ENCODE results near the gene PHACTR3. TPM values are rescaled to one million over a fixed set of nuclear protein-coding genes. Genes with fewer than 3 reads are reported as not detected.

The PHACTR3 gene
- total RNA-seq, 1 donor from 2014 or later: 1.1 TPM

DNA sequence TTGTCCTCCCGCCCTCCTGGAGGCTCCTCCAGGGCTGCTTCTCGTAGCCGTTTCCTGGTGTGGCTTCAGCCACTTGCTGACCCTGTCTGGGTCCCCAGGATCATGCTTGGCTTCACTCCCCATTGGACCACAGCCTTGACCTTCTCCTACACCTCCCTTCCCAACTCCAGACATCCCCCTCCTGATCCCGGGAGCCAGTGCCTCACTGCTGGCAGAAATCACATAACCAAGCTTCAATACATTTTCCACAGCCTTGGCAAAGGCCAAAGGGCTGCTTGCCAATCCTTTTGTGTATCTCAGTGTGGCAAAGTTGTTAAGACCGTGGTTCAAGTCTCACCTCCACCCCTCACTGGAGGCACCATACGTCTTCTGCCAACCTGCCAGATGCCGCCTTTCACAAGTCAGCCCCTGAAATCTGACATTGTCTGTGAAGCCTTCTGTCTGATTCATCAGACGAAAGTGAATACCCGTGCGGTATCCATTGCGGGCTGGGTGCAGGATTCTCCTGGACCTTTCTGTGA is 60.1 kb downstream of the PHACTR3 start:
- TF ChIP-seq, protein P1, sequence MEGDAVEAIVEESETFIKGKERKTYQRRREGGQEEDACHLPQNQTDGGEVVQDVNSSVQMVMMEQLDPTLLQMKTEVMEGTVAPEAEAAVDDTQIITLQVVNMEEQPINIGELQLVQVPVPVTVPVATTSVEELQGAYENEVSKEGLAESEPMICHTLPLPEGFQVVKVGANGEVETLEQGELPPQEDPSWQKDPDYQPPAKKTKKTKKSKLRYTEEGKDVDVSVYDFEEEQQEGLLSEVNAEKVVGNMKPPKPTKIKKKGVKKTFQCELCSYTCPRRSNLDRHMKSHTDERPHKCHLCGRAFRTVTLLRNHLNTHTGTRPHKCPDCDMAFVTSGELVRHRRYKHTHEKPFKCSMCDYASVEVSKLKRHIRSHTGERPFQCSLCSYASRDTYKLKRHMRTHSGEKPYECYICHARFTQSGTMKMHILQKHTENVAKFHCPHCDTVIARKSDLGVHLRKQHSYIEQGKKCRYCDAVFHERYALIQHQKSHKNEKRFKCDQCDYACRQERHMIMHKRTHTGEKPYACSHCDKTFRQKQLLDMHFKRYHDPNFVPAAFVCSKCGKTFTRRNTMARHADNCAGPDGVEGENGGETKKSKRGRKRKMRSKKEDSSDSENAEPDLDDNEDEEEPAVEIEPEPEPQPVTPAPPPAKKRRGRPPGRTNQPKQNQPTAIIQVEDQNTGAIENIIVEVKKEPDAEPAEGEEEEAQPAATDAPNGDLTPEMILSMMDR (IDR thresholded peaks at IDR 0.05; ENCODE audit: unreplicated experiment): no peak
- Mint-ChIP-seq H3K9me3 (ENCODE audit: low read depth) (peaks cover 11% of the 10 kb centered on the region), H3K27me3 (peaks cover 7% of the 10 kb centered on the region), H3K4me1 (ENCODE audit: low read depth) (no peaks in the 10 kb centered on the region), H3K36me3 (ENCODE audit: insufficient read depth) (peaks cover 2% of the 10 kb centered on the region), H3K27ac (no peak overlapping the region), H3K4me3 (ENCODE audit: low read depth) (no peak overlapping the region)
- DNase-seq (ENCODE audit: low spot score, unreplicated experiment): no peak

DNA sequence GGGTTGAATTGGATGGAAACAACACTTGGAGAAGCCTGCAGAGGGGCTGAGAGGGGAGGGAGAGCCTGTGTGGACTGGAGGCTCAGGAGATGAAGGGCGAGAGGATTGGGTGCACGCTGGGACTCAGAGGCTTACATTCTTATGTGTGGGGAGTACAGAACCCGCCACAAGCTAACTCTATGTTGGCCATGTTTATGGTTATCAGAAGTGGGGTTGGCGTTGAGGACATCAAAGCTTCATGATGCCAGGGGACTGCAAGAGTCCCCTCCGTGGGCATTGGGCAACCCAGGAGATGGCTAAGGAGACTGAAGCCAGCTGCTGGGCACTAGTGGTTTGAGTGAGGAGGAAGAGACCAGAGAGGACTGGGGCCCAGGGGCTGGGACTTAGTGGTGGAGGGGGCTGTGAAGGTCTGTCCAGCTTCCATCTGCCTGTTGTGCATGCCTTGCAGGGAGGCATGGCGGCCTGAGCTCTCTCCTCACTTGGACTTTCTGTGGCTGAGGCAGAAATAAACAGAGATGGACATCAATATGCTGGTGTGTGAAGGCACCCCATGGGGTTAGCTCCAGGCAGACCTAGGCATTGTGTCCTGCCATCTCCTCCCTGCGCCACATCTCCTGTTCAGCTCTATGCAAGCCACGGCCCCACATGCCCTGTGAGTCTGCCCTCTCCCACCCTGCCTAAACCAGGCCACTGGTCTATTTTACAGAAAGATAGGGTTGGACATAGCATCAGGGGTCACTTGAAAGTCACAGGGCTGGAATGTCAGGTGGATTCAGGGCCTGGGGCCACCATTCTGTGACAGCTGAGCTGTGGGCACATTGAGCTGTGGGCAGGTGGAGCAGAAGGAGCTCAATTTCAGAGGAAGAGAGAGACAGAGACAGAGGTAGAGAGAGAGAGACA is 61.6 kb downstream of the PHACTR3 start:
- Mint-ChIP-seq H3K36me3 (ENCODE audit: insufficient read depth) (no peaks in the 10 kb centered on the region), H3K27ac (no peak overlapping the region), H3K4me3 (ENCODE audit: low read depth) (no peak overlapping the region), H3K4me1 (ENCODE audit: low read depth) (no peaks in the 10 kb centered on the region), H3K9me3 (ENCODE audit: low read depth) (peaks cover 18% of the 10 kb centered on the region), H3K27me3 (peaks cover 7% of the 10 kb centered on the region)
- TF ChIP-seq, protein P1 (IDR thresholded peaks at IDR 0.05; ENCODE audit: unreplicated experiment): no peak
- no peak for DNase-seq (ENCODE audit: low spot score, unreplicated experiment)

DNA sequence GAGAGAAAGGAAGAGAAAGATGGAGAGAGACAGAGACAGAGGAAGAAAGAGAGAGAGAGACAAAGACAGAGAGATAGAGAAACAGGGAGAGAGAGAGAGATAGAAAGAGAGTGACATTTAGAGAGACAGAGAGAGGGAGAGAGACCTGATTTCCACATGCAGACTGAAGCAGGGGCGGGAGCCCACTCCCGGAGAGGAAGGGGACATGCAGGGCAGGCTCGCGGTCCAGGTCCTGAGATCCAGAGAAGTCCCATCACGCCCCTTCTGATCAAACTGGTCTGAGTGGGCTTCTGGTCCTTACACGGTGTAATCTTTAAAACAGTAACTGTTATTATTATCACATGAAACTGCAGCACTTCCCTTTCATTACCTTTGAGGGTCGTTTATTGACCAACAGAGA is 62.2 kb downstream of the PHACTR3 start:
- TF ChIP-seq, protein P1 (IDR thresholded peaks at IDR 0.05; ENCODE audit: unreplicated experiment): no peak
- peaks cover 7% of the 10 kb centered on the region for H3K27me3 Mint-ChIP-seq
- H3K27ac Mint-ChIP-seq: no peak overlapping the region
- no peaks in the 10 kb centered on the region for H3K36me3 Mint-ChIP-seq (ENCODE audit: insufficient read depth)
- no peak for DNase-seq (ENCODE audit: low spot score, unreplicated experiment)
- no peaks in the 10 kb centered on the region for H3K4me1 Mint-ChIP-seq (ENCODE audit: low read depth)
- H3K4me3 Mint-ChIP-seq (ENCODE audit: low read depth): no peak overlapping the region
- H3K9me3 Mint-ChIP-seq (ENCODE audit: low read depth): peaks cover 18% of the 10 kb centered on the region

DNA sequence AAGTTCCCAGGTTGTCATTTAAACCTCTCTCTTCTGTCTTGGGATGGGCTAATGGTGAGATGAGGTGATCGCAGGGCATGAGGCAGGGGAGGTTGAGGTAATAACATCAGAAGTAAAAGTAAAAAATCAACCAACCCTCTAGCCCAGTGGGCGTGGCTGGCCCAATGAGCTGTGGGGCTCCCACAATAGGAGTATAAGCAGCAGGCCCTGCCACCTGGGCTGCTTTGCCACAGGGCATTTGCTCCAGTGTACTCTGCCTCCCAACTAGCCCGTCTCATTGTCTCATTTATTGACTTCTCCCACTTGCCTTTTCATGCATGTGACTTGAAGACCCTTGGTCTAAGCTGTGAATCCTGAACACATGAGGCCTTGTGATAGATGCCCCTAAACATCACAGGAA is 62.8 kb downstream of the PHACTR3 start:
- Mint-ChIP-seq H3K36me3 (ENCODE audit: insufficient read depth) (no peaks in the 10 kb centered on the region), H3K4me3 (ENCODE audit: low read depth) (no peak overlapping the region), H3K4me1 (ENCODE audit: low read depth) (no peaks in the 10 kb centered on the region), H3K27me3 (peaks cover 6% of the 10 kb centered on the region), H3K27ac (no peak overlapping the region), H3K9me3 (ENCODE audit: low read depth) (peaks cover 17% of the 10 kb centered on the region)
- TF ChIP-seq, protein P1 (IDR thresholded peaks at IDR 0.05; ENCODE audit: unreplicated experiment): no peak
- no peak for DNase-seq (ENCODE audit: low spot score, unreplicated experiment)

DNA sequence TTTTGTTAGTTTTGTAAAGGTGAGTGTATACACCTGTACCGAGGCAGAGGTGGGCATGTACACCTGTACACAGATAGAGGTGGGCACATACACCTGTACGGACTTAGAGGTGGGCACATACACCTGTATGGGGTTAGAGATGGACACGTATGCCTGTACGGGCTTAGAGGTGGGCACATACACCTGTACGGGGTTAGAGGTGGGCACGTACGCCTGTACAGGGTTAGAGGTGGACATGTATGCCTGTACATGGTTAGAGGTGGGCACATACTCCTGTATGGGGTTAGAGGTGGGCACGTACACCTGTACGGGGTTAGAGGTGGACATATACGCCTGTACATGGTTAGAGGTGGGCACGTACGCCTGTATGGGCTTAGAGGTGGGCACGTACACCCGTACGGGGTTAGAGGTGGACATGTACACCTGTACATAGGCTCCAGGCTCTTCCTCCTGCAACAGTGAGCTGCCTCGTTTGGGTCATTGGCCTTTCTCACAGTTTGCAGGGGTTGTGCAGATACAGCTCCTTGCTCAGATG is 63.7 kb downstream of the PHACTR3 start:
- Mint-ChIP-seq H3K4me1 (ENCODE audit: low read depth) (no peaks in the 10 kb centered on the region), H3K27ac (no peak overlapping the region), H3K36me3 (ENCODE audit: insufficient read depth) (no peaks in the 10 kb centered on the region), H3K27me3 (peaks cover 3% of the 10 kb centered on the region), H3K9me3 (ENCODE audit: low read depth) (peaks cover 14% of the 10 kb centered on the region), H3K4me3 (ENCODE audit: low read depth) (no peak overlapping the region)
- TF ChIP-seq, protein P1 (IDR thresholded peaks at IDR 0.05; ENCODE audit: unreplicated experiment): no peak
- DNase-seq (ENCODE audit: low spot score, unreplicated experiment): no peak

Measured in progenitor cell of endocrine pancreas (in vitro differentiated cells).